Muscle of arm (tissue), 12 donors: Measurements from ENCODE around the gene FGFRL1. TPM values are rescaled to one million over a fixed set of nuclear protein-coding genes. Genes with fewer than 3 reads are reported as not detected.
"Not testable (repeated sequence)": the region's sequence is repeated elsewhere in the genome, so short reads cannot be mapped to it uniquely, and the experiment has no call there.

Experiments
- DNase-seq: peaks from one replicate; pipeline ENCODE4 v3.0.0-alpha.2; 2013
- polyA plus RNA-seq, 12 donors: library from polyadenylated mRNA; unstranded; fragments of 120-200 nt; gene quantifications; one replicate each; pipeline ENCODE4 v1.2.1, GENCODE V29; 2013; ENCODE audit not compliant: insufficient read length in 12 of 12

The FGFRL1 gene
- polyA plus RNA-seq, 12 donors, result 87.4 to 371 (median 185) TPM

DNA sequence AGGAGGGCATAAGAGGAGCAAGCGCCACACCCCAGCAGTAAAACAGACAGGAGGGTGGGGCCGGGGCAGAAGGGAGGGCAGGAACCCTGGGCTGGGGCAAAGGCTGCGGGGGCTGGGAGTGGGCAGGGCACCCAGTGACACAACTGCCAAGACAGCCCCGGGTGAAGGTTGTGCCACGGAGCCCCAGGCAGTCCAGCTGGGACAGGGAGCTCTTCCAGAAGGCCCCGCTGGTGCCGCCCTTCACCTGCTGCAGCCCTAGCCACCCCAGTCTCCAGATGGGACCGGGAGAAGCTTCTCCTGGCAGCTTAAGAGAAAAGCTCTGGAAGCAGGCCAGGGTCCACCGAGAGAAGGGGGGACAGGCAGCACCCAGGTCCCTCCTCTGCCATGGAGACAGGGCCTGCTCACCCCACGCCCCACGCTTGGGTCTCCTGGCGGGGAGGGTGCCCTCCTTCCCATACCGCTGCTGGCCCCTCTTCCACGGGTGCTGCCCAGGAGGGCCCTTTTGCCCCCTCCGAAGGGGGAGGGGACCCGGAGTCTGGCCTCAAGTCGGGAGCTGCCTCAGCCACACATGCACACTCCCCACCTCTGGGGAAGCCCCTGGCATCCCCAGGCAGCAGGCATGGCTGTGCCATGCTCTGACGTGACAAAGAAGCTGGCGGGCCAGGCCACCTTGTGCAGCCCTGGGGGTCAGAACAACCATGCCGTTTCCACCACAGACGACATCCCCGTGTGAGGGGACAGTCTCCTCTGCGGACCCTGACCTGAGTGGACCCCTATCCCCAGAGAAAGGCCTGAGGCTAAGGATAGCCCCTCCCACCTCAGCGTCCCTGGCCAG, 39.5 kb upstream of the FGFRL1 start:
- no peak for DNase-seq

DNA sequence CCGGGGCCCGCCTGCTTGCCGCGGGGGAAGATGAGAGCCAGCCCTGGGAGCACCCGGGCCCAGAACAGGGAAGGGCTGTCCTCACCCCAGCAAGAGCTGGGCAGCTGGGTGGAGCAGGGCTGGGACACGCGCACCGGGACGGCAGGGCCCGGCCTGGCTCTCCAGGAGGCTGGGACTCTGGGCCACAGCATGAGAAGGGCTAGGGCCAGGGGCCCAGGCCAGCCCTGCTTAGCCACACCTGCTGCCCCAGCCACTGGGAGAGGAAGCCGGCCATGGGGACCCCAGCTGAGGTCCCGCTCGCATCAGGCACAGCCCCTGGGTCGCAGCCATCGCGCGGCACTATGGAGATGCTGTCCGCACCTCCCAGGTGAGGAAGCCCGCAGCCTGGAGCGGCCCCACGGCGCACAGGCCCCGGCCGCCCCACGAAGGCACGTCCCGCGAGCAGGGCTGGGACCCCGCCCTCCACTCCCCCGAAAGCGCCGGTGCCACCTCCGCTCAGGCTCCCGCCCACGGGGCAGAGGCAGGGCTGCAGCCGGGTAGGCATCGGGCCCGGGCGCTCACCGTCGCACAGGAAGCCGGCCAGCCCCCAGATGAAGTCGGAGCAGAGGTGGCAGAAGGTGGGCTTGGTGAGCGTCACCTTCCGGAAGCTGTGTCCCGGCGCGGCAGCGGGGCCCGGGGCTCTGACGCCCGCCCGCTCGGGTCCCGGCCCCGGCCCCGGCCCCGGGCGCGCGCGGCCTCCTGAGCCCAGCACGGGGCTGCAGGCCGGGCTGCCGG, 38.6 kb upstream of the FGFRL1 start:
- DNase-seq, result no peak

DNA sequence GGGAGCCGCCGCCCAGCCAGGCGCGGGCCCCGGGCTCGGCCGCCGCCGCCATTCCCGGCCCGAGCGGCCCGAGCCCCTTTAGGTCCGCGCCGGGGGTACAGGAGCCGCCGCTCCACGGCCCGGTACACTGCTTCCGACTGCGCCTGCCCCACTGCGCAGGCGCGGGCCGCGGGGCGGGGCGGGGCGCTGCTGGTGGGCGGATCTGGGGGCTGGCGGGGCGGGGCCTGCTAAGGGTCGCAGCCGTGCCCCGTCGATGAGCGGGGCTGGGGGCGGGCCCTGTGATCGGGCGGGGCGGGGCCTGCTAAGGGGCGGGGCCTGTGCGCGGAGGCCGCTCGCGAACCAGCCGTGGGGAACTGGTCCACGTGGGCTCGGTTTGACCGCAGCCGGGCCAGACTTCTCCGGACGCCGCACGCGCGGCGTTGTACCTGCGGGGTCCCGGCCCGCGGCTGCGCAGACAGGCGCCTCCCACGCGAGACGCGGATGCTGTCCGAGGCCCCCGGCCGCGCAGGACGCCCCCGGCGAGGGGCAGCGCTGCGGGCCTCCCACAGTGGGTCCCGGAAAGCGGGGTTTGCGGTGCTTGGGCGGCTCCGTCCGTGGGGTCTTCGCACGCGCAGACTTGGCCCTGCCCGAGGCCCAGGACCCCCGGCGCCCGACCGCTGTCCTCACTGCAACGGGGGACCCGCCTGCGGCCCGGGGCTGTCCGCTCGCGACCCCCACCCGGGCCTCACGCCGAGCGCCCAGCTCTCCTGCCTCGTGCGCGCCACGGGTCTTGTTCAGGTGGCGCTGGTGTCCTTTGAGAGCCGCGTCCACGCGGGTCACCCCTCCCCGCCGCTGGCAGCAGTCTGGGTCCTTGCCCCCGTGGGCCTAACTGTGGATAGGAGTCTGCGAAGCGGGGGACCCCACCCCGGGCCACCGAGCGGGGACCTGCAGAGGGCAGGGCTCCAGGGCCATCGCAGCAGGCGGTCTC, 37.7 kb upstream of the FGFRL1 start, which contains the start of gene DGKQ:
DGKQ (minus strand) TSS at position 139 of the 967 bp plus-strand sequence; CDS start at position 52, 87 bp downstream.
- DNase-seq, result peak; percentile 69

DNA sequence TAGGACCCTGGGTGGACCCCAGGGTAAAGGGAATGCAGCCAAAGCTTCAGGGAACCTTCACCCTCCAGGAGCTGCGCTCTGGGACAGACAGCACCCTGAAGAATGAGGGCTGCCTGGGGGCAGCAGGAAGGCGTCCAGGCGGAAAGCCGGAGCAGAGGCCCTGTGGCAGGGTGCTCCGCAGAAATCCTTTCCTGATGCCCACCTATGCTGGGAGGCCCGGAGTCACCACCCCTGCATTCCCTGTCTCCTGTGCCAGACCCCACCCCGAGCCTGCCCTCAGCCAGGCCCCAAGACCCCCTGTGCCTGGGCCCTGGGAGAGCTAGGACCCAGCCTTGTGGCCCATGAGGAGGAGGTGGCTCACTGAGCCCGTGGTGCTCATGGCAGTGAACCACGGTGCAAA, 36.8 kb upstream of the FGFRL1 start:
- no peak for DNase-seq

DNA sequence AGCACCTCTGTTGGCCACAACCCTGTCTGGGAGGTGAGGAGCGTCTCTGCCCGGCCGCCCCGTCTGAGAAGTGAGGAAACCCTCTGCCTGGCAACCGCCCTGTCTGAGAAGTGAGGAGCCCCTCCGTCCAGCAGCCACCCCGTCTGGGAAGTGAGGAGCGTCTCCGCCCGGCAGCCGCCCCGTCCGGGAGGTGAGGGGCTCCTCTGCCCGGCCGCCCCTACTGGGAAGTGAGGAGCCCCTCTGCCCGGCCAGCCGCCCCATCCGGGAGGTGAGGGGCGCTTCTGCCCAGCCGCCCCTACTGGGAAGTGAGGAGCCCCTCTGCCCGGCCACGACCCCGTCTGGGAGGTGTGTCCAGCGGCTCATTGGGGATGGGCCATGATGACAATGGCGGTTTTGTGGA, 35.4 kb upstream of the FGFRL1 start:
- DNase-seq, result not testable (repeated sequence)

DNA sequence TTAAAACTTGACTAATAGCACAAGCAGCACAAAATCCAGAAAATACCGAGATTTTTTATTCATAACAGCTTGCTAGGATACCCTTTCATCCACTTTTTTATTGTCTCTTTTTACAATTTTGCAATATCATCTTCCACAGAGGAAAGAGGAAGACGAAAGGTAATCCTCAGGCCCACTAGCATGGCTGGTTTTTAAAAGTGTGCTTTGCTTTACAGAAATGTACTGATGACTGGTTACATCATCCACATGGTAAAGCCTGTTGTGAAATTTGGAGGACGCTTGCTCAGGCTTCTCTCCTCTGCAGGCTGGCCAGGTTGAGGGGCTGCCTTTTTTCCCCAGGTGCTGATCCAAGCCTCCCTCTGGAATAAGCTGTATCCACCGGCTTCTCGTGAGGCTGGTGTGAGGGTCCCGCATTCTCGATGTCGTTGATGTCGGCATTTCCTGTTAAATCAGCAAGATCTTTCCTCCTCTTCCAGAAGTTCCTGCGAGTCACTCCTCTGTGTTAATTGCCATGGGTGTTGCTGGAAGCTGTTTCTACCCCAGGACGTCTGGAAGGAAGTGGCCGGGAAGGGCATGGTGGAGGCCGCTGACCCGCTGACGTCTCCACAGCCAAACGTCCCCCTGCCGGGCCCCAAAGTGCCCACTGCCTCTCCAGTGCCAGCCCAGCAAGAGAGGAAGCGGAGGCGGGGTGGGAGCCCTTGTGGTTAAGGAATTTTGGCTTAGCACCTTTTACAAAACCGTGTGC, 32.3 kb upstream of the FGFRL1 start:
- DNase-seq, result no peak

DNA sequence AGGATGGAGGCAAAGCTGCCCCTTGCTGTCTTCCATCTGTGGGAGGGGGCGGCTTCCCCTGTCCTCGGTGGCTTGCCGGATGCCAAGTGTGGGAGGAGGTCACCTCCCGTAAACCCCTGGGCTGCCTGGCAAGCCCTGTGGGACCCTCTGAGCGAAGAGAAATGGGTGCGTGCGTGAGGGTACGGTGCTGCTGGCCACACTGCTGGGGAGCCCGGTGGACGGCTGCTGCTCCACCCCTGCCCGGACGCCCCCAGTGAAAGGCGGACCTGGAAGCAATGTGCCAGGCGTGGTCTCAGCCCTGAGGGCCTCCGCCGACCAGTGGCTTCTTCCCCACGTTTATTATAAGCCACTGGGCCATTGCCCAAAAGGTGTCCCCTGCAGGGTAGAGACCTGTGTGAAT, 29.1 kb upstream of the FGFRL1 start:
- no peak for DNase-seq

DNA sequence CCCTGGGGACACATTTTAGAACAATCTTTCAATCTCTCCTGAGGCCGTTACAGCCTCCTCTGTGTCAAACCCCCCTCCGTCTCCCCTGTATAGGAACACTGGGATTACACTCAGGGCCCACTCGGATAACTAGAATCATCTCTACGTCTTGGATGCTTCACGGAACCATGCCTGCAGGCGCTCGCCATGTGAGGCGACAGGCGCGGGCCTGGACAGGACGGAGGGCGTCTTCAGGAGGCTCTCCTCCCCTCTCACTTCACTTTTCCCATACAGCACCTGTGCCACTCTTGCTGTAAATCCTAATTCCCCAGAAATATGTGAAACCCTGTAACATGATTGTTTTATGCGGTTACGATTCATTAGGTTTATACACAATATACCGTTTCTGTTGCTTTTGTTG, 28.6 kb upstream of the FGFRL1 start:
- DNase-seq, result no peak

DNA sequence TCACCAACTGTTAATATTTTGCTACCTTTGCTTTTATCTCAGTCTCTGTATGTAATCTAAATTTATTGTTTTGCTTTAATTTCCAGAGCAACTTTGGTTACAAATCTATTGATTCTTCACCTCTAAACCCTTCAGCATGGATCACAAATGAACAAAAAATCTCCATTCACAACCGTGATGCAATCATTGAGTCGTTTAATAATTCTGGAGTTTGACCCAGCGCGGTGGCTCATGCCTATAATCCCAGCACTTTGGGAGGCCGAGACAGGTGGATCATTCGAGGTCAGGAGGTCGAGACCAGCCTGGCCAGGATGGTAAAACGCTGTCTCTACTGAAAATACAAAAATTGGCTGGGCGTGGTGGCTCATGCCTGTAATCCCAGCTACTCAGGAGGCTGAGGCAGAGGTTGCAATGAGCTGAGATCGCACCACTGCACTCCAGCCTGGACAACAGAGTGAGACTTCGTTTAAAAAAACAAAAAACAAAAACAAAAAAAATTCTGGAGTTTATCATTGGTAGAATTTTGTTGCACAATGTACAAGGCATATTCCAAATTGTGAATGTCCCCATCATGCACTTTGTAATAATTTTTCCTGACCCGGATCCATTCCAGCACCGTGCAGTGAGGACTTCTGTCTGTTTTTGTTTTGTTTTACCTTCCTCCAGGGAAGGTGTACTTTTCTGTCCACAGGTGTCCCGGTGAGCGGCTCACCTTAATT, 26.9 kb upstream of the FGFRL1 start:
- no peak for DNase-seq

DNA sequence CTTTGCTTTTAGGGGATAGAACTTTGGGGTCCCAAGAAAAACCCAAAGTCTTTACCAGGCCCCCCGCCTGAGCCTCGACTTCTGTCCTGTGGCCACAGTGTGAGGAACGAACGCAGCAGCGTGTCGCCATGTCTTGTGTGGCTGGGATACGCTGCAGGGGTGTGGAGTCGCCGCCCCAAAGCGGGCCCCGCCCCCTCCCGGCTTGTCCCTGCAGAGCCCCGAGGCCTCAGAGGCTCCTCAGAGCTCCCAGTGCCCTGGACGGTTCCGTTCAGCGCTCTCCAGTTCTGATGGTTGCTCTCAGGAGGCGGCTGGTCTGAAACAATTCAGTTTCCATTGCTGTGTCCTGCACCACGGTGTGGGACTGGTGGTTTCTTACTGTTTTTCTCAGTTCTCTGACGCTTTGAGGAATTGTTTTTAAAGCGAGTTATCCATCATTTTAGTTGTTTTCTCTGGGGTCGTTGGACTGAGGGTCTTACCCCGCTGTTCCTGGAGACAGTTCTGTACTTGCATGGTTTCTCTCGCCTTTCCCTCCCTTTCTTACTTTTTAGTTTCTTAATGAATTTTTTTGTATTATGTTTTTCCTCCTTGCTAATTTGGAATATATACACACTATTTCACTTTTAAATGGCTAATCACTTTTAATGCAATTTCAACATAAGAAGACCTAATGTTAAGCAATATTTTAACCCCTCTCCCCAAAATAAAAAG, 26.1 kb upstream of the FGFRL1 start:
- no peak for DNase-seq

DNA sequence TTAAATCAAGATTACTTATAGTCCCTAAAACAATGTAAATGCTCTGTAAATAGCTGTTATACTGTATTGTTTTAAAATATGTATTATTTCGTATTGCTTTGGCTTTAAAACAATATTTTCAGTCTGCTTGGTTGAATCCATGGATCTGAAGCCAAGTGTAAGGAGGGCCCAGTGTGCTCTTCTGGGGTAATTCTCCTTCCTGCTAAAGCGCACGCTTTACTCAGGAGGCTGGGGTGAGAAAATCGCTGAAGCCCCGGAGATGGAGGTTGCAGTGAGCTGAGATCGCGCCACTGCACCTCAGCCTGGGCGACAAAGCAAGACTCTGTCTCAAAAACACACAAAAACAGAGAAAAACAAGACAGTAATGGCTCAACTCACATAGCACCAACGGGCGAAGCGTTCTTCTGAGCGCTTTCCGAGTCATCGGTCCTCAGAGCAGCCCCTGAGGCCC, 25.0 kb upstream of the FGFRL1 start:
- no peak for DNase-seq

DNA sequence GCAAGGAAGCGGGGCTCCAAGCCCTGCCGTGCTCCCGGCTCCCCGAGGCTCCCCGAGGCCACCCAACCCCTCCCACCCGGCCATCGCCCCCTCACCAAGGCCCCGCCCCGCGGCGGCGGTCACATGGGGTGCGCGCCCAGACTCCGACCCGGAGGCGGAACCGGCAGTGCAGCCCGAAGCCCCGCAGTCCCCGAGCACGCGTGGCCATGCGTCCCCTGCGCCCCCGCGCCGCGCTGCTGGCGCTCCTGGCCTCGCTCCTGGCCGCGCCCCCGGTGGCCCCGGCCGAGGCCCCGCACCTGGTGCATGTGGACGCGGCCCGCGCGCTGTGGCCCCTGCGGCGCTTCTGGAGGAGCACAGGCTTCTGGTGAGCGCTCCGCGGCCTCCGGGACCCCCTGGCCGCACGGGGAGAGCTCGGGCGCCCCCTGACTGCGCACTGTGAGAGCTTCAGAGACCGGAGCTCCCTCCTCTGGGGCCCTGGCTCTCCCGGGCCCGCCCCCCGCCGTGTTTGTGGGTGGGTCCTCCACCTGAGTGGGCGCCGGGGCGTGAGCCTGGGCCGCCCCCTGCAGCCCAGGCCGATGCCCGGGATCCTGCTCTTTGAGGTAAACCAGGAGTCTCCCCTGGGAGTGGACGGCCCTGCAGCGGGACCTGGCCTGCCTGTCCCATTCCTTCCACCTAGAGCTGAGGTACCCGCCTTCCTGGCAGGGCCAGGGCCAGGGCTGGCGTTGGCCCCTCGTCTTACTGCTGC, 24.4 kb upstream of the FGFRL1 start, which contains the start of gene IDUA:
IDUA (plus strand) TSS at position 166 of the 745 bp plus-strand sequence; CDS start at position 207, 41 bp downstream.
- DNase-seq, result peak; percentile 76

DNA sequence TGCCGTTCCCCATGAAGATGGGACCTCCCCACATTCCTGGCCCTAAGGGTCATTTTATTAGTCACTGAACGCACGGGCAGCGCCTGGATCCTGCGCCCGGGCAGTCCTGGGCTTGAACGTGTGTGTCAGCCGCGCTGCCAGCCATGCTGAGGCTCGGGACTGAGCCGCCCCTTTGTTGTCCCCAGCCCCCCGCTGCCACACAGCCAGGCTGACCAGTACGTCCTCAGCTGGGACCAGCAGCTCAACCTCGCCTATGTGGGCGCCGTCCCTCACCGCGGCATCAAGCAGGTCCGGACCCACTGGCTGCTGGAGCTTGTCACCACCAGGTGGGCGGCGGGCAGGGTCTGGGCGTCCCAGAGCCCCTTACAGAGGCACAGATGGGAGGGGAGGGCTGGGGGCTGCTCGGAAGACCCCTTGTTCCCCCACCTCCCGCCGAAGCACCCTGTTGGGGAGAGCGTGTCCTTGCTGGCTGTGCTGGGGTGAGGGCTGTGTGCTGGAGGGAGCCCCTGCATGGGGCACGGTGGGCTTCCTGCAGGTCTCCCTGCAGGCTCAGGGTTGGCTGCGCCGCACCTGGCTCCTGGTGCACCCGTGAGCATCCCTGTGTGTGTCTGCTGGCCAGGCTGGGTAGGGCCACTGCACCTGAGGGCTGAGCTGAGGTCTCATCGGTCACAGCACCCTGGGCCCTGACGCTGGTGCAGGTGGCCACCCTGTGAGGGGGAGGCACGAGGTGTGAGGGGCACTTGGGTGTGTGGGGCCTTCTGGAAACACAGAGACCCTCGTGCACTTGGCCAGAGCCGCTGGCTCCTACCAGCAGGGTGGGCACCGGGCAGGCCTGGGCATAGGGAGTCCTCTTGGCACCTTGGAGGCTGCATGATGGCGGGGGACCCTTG, 23.6 kb upstream of the FGFRL1 start:
- DNase-seq, result no peak

DNA sequence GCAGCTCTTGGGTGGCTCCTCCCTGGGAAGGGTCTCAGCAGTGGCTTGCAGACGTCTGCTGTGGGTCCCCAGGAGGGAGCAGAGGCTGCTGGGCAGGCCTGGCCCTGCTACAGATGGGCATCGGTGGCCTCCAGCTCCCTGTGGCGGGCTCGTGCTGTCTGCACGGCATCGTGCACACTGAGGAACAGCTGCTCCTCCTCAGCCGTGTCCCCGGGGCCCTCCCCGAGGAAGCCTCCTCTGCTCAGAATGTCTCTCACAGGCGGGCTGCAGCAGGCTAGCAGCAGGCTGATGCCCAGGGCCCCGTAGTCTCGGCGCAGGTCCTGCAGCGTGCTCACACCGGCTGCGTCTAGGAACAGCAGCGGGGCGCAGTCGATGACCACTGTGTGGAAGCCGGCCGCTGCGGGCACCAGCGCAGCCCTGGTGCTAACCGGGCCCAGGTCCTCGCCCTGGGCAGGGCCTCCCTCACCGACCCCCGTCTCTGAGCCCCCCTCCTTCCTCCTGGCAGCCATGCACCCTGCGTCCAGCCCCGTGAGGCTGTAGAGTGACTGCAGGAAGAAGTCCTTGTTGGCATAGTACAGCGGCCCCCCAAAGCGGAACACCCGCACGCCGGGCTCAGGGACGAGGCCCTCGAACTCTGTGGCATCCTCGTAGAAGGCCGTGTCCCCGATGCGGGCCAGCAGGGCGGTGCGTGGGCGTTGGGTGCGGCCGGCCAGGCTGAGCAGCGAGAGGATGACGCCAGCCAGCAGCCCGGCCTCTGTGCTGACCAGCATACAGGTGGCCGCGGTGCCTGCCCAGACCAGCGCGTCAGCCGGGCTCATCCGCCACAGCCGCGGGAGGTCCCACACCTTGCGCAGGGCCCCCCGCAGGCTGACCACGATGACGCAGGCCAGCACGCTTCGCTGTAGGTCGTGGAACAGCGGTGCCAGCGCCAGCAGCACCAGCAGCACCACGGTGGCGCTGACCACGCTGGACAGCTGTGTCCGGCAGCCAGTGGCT, 22.4 kb upstream of the FGFRL1 start:
- no peak for DNase-seq

DNA sequence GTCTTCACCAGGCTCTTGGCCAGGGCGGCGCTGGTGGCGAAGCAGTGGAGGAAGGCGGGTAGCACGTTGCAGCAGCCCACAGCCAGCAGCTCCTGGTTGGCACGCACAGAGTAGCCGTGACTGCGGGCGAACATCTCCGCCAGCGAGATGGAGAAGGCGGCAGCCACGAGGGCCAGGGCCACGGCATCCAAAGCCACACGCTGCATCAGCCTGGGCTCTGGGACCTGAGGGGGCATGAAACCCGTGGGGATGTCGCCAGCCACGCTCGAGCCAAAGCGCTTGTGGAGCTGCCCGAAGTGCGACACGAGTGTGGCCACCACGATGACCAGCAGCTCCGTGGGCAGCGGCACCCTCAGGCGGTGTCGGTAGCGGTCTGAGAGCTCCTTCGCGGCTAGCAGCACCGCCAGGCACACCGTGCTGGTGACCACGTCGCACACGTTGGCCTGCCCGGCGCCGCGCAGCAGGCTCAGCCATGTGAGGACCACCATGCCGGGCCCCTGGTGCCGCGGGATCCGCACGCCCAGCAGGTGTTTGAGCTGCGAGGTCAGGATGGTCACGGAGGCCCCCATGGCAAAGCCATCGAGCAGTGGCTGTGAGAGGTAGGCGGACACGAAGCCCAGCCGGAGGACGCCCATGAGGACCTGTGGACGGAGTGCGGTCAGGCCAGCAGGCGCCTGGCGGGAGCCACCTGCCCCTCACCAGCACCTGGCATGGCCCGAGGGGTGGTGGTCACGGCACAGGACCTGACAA, 21.5 kb upstream of the FGFRL1 start:
- no peak for DNase-seq
